GM21447 (cell line): Measurements from ENCODE around the gene RNU6-9.
"Not testable (repeated sequence)": the region's sequence is repeated elsewhere in the genome, so short reads cannot be mapped to it uniquely, and the experiment has no call there.

Experiments used
- ATAC-seq: cut with Tn5 transposase; IDR thresholded peaks from one replicate; pipeline ENCODE4 v1.9.1; 2021; ENCODE audit not compliant: unreplicated experiment

The RNU6-9 gene

DNA sequence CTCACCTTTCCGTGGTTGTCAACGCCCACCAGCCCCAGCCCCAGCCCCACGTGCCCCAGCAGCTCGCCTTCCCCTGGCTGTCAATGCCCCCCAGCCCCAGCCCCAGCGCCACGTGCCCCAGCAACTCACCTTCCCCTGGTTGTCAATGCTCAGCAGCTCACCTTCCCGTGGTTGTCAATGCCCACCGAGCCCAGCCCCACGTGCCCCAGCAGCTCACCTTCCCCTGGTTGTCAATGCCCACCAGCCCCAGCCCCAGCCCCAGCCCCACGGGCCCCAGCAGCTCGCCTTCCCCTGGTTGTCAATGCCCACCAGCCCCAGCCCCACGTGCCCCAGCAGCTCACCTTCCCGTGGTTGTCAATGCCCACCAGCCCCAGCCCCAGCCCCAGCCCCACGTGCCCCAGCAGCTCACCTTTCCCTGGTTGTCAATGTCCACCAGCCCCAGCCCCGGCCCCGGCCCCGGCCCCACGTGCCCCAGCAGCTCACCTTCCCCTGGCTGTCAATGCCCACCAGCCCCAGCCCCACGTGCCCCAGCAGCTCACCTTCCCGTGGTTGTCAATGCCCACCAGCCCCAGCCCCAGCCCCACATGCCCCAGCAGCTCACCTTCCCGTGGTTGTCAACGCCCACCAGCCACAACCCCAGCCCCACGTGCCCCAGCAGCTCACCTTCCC lies 15.2 kb upstream of the RNU6-9 start:
- ATAC-seq = not testable (repeated sequence)

- ATAC-seq = not testable (repeated sequence)
Measured at GRCh38 chr19:878751-879561, 14.3 kb upstream of the RNU6-9 start.

GRCh38 chr19:879711-880438 lies 13.4 kb upstream of the RNU6-9 start:
- ATAC-seq = no peak

GRCh38 chr19:881385-882071 lies 11.8 kb upstream of the RNU6-9 start:
- ATAC-seq = no peak

DNA sequence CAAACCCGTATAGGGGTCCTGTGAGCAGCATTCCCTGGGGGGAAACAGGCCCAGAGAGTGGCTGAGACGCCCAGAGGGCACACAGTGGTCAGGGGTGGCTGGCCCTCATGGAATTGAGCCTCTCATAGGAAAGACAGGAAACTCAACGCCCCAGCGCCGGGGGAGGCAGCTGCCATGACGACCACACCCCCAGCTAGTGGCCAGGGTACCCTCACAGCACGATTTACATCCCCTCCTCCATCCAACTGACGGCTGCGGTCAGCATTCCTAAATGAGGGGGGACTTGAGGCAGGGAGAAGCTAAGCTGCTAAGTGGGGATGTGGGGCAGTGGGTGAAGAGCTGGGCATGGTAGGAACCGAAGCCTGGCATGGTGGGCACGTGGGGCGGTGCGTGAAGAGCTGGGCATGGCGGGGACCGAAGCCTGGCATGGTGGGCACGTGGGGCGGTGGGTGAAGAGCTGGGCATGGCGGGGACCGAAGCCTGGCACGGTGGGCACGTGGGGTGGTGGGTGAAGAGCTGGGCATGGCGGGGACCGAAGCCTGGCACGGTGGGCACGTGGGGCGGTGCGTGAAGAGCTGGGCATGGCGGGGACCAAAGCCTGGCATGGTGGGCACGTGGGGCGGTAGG lies 10.3 kb upstream of the RNU6-9 start:
- ATAC-seq = no peak

DNA sequence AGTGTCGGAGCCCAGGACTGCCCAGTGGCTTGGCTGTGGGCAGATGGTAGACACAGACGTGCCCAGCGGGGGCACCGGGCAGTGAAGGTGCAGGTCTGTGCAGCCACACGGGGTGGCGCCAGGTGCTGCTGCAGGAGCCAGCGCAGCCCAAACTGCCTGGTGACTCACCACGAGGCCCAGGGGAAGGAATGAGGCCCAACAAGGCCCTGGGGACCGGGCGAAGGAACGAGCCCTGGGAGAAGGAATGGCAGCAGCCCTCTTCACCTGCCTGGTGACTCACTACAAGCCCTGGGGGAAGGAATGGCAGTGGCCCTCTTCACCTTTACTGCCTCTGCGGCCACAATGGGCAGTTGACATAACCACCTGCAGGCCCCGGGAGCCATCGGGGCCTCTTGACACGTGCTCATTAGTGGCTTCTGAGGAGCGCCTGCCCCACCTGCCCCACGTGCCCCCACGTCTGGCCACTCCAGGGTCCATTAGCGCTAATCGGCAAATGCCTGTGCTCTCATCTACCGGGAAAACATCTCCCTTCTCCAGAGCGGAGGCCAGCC lies 9.5 kb upstream of the RNU6-9 start:
- no peak for ATAC-seq

GRCh38 chr19:884420-885211 lies 8.7 kb upstream of the RNU6-9 start:
- no peak for ATAC-seq

GRCh38 chr19:885536-886224 lies 7.6 kb upstream of the RNU6-9 start:
- no peak for ATAC-seq

- ATAC-seq = no peak
Measured at GRCh38 chr19:887072-887471, 6.2 kb upstream of the RNU6-9 start.

DNA sequence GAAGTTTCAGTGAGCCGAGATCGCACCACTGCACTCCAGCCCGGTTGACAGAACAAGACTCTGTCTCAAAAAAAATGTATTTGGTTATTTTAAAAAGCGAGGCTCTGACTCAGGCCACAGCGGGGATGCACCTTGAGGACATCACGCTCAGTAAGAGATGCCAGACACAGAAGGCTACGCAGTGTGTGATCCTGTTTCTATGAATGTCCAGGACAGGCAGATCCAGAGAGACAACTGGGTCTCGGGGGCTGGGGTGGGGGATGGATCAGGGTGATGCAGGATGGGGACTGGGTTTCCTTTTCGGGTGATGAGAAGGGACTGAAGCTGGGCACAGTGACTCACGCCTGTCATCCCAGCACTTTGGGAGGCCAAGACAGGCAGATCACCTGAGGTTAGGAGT lies 5.7 kb upstream of the RNU6-9 start:
- no peak for ATAC-seq

- no peak for ATAC-seq
Measured at GRCh38 chr19:888581-889385, 4.5 kb upstream of the RNU6-9 start.

GRCh38 chr19:889662-890295 lies 3.5 kb upstream of the RNU6-9 start:
- ATAC-seq = no peak

DNA sequence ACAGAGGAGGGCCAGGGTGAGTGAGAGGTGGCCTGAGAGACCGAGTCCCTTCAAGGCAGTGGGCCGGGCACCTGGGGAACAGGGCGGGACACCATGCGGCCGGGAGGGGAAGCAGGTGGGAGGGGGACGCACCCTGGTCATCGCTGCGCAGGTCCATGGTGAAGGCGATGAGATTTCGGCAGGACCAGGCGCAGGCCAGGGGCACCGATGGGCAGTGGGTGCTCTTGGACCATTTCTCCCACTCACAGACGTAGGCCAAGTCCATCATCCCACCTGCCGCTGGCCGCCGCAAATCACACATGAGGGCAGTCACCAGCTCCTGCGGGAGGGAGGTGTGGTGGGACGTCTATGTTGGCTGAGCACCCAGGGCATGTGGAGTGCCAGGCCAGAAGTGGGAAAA lies 2.5 kb upstream of the RNU6-9 start:
- ATAC-seq = no peak

GRCh38 chr19:891421-892200 lies 1.7 kb upstream of the RNU6-9 start:
- ATAC-seq = not testable (repeated sequence)

DNA sequence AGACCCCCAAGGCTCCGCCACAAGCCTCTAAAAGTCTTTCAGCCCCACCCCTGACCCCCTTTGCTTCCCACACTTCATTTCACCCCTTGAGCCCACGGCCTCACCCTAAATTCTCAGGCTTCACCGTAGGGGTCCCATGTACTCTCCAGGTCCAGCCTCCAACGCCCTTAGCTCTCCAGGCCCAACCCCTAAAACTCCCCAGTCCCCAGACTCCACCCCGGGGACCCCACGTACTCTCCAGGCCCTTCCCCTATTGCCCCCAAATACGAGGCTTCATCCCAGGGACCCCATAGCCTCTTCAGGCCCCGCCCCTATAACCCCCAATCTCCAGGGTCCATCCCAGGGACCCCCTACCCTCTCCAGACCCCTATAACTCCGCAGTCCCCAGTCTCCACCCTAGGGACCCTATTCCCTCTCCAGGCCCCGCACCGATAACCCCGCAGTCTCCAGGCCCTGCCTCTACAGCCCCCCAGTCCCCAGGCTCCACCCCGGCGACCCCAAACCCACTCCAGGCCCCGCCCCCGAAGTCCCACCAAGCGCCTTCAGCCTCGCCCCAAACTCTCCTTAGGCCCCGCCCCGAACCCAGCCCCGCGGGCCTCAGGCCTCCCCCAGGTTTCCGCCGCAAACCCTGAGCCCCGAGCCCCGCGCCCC lies 916 bp upstream of the RNU6-9 start:
- no peak for ATAC-seq

- no peak for ATAC-seq
Measured at GRCh38 chr19:896434-896833, 3.1 kb downstream of the RNU6-9 start.

GRCh38 chr19:896999-897398 lies 3.7 kb downstream of the RNU6-9 start:
- ATAC-seq = no peak
